DND-41 (cell line): ENCODE measurements around the gene GPR137B.

Experiments used
- EZH2 ChIP-seq: IDR thresholded peaks from 3 replicates; pipeline ENCODE4 v1.6.1; 2012; ENCODE audit warnings: borderline replicate concordance, low read depth, mild to moderate bottlenecking, moderate library complexity, low read length, inconsistent platforms; ENCODE audit not compliant: severe bottlenecking
- TF ChIP-seq, protein P1 (sequence below): IDR thresholded peaks from 2 replicates; pipeline ENCODE4 v1.5.1; 2012; ENCODE audit warnings: borderline replicate concordance, low read length, moderate library complexity, mild to moderate bottlenecking; ENCODE audit not compliant: poor library complexity, severe bottlenecking; ENCODE audit errors: extremely low read depth

DNA sequence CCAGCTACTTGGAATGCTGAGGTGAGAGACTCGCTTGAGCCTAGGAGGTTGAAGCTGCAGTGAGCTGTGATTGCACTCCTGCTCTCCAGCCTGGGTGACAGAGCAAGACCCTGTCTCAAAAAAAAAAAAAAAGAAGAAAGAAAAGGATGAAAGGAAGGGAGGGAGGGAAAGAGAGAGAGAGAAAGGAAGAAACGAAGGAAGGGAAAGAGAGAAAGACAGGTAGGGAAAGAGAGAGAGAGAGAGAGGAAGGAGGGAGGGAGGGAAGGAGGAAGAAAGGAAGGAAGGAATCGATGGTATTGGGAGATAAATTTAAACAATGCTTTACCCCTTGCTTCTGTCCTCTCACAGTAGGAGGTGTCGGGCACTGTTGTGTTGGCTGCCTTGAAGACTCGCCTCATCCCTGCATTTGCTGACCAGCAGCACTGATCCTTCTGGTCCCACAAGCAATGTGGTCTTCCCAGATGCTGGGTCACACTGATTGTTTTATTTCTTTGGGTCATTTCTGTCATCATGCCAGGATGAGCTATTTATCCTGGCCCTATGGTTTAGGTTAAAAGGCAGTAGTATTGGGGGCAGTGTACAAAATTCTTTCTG is 30.9 kb downstream of the GPR137B start:
- TF ChIP-seq, protein P1, sequence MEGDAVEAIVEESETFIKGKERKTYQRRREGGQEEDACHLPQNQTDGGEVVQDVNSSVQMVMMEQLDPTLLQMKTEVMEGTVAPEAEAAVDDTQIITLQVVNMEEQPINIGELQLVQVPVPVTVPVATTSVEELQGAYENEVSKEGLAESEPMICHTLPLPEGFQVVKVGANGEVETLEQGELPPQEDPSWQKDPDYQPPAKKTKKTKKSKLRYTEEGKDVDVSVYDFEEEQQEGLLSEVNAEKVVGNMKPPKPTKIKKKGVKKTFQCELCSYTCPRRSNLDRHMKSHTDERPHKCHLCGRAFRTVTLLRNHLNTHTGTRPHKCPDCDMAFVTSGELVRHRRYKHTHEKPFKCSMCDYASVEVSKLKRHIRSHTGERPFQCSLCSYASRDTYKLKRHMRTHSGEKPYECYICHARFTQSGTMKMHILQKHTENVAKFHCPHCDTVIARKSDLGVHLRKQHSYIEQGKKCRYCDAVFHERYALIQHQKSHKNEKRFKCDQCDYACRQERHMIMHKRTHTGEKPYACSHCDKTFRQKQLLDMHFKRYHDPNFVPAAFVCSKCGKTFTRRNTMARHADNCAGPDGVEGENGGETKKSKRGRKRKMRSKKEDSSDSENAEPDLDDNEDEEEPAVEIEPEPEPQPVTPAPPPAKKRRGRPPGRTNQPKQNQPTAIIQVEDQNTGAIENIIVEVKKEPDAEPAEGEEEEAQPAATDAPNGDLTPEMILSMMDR, result no peak
- TF ChIP-seq EZH2, result no peak
